ACC112 (cell line): ENCODE results near the gene ATXN2.
"Not testable (repeated sequence)": the region's sequence is repeated elsewhere in the genome, so short reads cannot be mapped to it uniquely, and the experiment has no call there.

ENCODE experiments used
- H2AFZ ChIP-seq: fragments of 200-600 bp; sonication (generic); one replicate; pipeline ENCODE4 v1.6.0; 2017; ENCODE audit warnings: antibody characterized with exemption, low read length; ENCODE audit not compliant: unreplicated experiment
- H3K27ac ChIP-seq: fragments of 200-600 bp; sonication (generic); 2 replicates; pipeline ENCODE4 v1.5.1; 2014; ENCODE audit warnings: low read depth, mild to moderate bottlenecking, antibody characterized with exemption, low read length, moderate library complexity
- H3K27me3 ChIP-seq: fragments of 200-600 bp; sonication (generic); 2 replicates; pipeline ENCODE4 v1.6.1; 2014; ENCODE audit warnings: mild to moderate bottlenecking, antibody characterized with exemption, low read length, moderate library complexity, mixed read lengths; ENCODE audit not compliant: insufficient read depth
- H3K36me3 ChIP-seq: fragments of 200-600 bp; sonication (generic); 2 replicates; pipeline ENCODE4 v1.6.1; 2016; ENCODE audit warnings: mild to moderate bottlenecking, antibody characterized with exemption, low read length, moderate library complexity, mixed read lengths; ENCODE audit not compliant: insufficient read depth
- H3K4me1 ChIP-seq: fragments of 200-600 bp; sonication (generic); one replicate; pipeline ENCODE4 v1.6.1; 2016; ENCODE audit warnings: low read length, mixed read lengths; ENCODE audit not compliant: insufficient read depth, unreplicated experiment, control insufficient read depth
- H3K4me3 ChIP-seq: fragments of 200-600 bp; sonication (generic); 2 replicates; pipeline ENCODE4 v1.5.1; 2014; ENCODE audit warnings: mild to moderate bottlenecking, low read depth, low read length
- H3K79me2 ChIP-seq: fragments of 200-600 bp; sonication (generic); one replicate; pipeline ENCODE4 v1.6.0; 2016; ENCODE audit warnings: low read length; ENCODE audit not compliant: control insufficient read depth, unreplicated experiment, insufficient read depth

Gene ATXN2

DNA sequence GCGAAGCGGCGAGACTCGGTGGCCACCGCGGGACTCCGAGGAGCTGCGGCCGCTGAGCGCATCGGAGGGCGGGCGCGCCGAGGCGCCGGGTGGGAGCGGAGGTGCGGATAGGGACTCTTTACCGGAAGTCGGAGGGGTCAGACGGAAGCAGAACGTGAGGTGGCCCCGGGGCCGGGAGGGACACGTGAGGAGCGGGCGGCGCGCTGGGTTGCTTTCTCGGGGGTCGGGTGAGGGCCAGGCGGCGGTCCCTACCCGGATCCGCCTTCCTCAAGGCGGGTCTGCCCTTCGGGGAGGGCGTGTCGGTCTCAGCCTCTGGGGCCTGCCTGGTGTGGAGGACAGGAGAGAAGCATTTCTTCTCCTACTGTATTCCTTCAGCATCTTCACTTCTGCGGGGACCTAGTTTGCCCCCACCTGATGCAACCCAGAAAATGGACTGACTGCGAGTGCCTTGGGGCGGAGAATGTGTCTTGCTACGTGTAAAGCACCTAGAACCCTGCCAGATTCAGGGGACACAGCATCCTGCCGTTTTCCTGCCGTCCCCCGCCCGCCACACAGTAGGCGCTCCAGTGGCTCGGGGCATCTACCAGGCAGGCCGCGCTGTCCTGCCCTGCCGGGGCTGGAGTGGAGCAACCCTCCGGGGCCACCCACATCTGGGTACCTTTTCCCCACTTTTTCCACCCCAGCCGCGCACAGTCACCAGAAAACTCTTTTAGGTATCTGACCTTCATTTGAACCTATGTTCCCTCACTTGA is 514 bp upstream of the ATXN2 start:
- H3K27me3 ChIP-seq, result no peaks in the 10 kb centered on the region
- peak overlapping the region; percentile 79 for H3K27ac ChIP-seq
- H3K79me2 ChIP-seq, result peaks cover 46% of the 10 kb centered on the region
- peak overlapping the region; percentile 60 for H2AFZ ChIP-seq
- H3K4me3 ChIP-seq, result peak overlapping the region; percentile 99
- H3K4me1 ChIP-seq, result peaks cover 23% of the 10 kb centered on the region
- no peaks in the 10 kb centered on the region for H3K36me3 ChIP-seq

DNA sequence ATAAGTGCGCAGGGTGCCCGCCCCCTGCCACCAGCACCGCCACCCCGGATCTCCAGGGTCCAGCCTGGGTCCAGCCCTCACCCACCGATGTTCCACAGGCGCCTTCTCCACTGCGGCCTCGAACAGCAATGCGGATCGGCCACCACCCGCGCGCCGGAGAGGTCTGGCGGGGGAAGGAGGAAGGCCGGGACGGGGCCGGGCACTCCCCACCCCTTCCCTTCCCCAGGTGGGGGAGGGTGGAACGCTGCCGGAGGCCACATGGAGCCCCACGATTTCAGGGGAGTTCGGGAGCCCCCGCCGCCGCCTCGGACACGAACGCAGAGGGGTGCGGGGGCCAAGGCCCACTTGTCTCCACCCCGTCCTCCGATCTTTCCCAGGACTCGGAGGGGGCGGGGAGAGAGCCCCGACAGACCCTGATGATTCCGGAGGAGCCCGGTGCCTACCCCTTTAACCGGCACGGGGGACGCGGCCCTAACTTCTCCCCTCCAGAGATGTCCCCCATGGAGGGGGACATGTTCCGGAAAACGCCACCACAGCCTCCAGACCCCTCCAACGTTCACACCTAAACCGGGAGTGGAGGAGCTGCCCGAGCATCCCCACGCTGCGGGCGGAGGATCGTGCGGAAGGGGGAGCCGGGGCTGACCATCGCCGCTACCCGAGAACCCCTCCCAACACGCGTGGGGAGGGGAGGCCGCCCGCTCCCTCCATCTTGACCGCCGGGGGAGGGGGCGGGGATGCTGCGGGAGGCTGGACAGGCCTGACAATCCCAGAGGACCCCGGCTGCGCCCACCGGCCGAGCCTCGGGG is 1.1 kb downstream of the ATXN2 start:
- peak overlapping the region; percentile 49 for H3K27ac ChIP-seq
- H3K4me1 ChIP-seq, result peaks cover 35% of the 10 kb centered on the region
- H3K4me3 ChIP-seq, result peak overlapping the region; percentile 99
- peaks cover 62% of the 10 kb centered on the region for H3K79me2 ChIP-seq
- peak overlapping the region; percentile 67 for H2AFZ ChIP-seq
- H3K27me3 ChIP-seq, result no peaks in the 10 kb centered on the region
- H3K36me3 ChIP-seq, result no peaks in the 10 kb centered on the region

DNA sequence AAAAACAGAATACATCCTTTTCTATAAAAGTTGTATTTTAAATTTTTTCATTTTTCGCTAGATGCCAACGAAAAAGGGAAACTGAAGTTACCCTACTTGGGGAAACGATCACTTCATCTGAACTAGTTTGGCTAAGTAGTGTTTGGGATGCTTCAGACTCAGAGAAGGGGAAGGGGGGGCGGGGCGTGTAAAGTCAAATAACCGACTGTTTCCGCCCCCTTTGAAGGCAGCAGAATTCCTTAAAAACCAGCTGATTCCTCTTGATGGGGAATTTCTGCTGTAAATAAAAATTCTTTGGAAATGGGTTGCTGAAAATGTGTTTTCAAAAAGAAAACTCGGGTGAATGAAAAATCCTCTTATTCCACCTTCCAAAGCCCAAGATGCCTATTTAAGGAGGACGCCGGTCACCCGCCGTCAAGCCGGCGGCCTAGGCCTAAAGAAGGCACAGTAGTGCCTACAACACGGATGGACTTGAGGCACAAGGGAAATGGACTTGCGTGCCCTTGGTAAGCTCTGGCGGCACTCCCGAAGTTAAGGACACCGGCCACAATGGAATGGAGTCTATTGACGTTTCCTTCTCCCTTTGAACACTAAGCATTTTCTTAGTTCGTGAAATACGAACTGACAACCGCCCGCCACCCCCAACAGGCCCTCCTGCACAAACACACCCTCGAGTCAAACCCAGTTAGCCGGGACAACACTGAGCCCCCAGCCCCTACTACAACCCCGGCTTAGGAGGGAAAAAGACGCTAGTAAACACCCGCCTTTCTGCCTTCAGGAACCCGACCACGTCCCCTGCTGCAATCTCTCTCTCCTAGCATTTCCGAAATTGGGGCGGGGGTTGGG is 1.9 kb downstream of the ATXN2 start:
- H3K79me2 ChIP-seq, result peaks cover 69% of the 10 kb centered on the region
- no peaks in the 10 kb centered on the region for H3K36me3 ChIP-seq
- no peak overlapping the region for H2AFZ ChIP-seq
- peak overlapping the region; percentile 99 for H3K4me3 ChIP-seq
- H3K27me3 ChIP-seq, result no peaks in the 10 kb centered on the region
- peaks cover 35% of the 10 kb centered on the region for H3K4me1 ChIP-seq
- peak overlapping the region; percentile 49 for H3K27ac ChIP-seq

GRCh38 chr12:111595341-111595835 is 3.7 kb downstream of the ATXN2 start:
- H3K4me1 ChIP-seq, result peaks cover 32% of the 10 kb centered on the region
- not testable (repeated sequence) for H3K27me3 ChIP-seq, H3K27ac ChIP-seq, H2AFZ ChIP-seq, H3K36me3 ChIP-seq
- H3K4me3 ChIP-seq, result peak overlapping the region; percentile 99
- H3K79me2 ChIP-seq, result peaks cover 85% of the 10 kb centered on the region

- H2AFZ ChIP-seq, H3K27ac ChIP-seq, H3K36me3 ChIP-seq, H3K27me3 ChIP-seq, H3K4me3 ChIP-seq: not testable (repeated sequence)
- Histone ChIP-seq H3K79me2 (peaks cover 98% of the 10 kb centered on the region), H3K4me1 (peaks cover 30% of the 10 kb centered on the region)
Observed at GRCh38 chr12:111591399-111592010, 7.6 kb downstream of the ATXN2 start.

DNA sequence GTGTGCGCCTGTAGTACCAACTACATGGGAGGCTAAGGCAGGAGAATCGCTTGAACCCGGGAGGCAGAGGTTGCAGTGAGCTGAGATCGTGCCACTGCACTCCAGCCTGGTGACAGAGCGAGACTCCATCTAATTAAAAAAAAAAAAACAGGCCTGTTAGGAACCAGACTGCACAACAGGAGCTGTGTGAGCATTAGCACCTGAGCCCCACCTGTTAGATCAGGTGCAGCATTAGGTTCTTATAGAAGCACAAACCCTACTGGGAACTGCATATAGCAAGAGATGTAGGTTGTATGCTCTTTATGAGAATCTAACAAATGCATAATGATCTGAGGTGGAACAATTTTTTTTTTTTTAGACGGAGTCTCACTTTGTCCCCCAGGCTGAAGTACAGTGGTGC is 8.6 kb downstream of the ATXN2 start:
- H2AFZ ChIP-seq, result no peak overlapping the region
- H3K27me3 ChIP-seq, result no peaks in the 10 kb centered on the region
- peaks cover 21% of the 10 kb centered on the region for H3K4me1 ChIP-seq
- no peaks in the 10 kb centered on the region; the same call in 1 of the 2 replicates for H3K36me3 ChIP-seq
- H3K4me3 ChIP-seq, result no peak overlapping the region
- H3K27ac ChIP-seq, result no peak overlapping the region
- H3K79me2 ChIP-seq, result peaks cover 97% of the 10 kb centered on the region

- Histone ChIP-seq H2AFZ (no peak overlapping the region), H3K4me1 (peaks cover 17% of the 10 kb centered on the region), H3K27ac (no peak overlapping the region), H3K4me3 (no peak overlapping the region), H3K27me3 (no peaks in the 10 kb centered on the region), H3K79me2 (peaks cover 97% of the 10 kb centered on the region), H3K36me3 (no peaks in the 10 kb centered on the region; the same call in 1 of the 2 replicates)
Observed at GRCh38 chr12:111589601-111590000, 9.5 kb downstream of the ATXN2 start.

DNA sequence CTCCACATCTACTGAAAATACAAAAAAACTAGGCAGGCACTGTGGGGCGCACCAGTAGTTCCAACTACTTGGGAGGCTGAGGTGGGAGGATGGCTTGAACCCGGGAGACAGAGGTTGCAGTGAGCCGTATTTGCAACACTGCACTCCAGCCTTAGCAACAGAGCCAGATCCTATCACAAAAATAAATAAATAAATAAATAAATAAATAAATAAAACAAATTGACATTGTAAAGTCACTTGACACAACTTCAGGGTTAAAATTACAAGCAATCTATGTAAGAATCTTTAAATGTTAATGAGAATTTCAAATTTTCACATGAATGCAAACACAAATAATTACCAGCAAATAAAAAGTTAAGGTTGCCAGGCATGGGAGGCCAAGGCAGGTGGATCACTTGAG is 11.1 kb downstream of the ATXN2 start:
- Histone ChIP-seq H3K79me2 (peaks cover 95% of the 10 kb centered on the region), H3K36me3 (no peaks in the 10 kb centered on the region; the same call in 1 of the 2 replicates), H2AFZ (no peak overlapping the region), H3K27me3 (no peaks in the 10 kb centered on the region), H3K27ac (no peak overlapping the region), H3K4me1 (peaks cover 5% of the 10 kb centered on the region), H3K4me3 (no peak overlapping the region)

DNA sequence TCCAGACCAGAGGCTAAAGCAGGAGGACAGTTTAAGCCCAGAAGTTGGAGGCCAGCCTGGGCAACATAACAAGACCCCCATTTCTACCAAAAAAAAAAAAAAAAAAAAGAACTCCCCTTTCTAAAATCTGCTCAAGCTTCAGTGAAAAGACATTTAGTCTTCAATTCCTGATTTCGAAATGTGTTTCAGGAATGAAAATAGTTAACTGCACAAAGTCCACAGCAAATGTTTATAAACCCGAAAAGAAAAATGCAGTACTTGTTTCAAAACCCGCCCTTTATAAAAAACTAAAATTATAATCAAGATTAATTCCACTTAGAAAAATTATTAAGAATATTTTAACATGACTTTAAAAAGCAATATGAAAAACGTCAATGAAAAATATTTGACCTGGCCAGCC is 12.1 kb downstream of the ATXN2 start:
- no peak overlapping the region for H3K27ac ChIP-seq
- H3K4me3 ChIP-seq, result no peak overlapping the region
- H3K4me1 ChIP-seq, result peaks cover 5% of the 10 kb centered on the region
- peaks cover 93% of the 10 kb centered on the region for H3K79me2 ChIP-seq
- no peak overlapping the region for H2AFZ ChIP-seq
- H3K36me3 ChIP-seq, result no peaks in the 10 kb centered on the region; the same call in 1 of the 2 replicates
- H3K27me3 ChIP-seq, result no peaks in the 10 kb centered on the region

- H3K36me3 ChIP-seq, result peaks cover 3% of the 10 kb centered on the region; the same call in 1 of the 2 replicates
- H3K4me1 ChIP-seq, result peaks cover 5% of the 10 kb centered on the region
- H3K4me3 ChIP-seq, result no peak overlapping the region
- H3K27ac ChIP-seq, result no peak overlapping the region
- H3K79me2 ChIP-seq, result peaks cover 93% of the 10 kb centered on the region
- no peak overlapping the region for H2AFZ ChIP-seq
- no peaks in the 10 kb centered on the region for H3K27me3 ChIP-seq
Observed at GRCh38 chr12:111585690-111586089, 13.4 kb downstream of the ATXN2 start.
